Osteoblast (primary cell): ENCODE measurements around the gene SOCS2. TPM values are rescaled to one million over a fixed set of nuclear protein-coding genes. Genes with fewer than 3 reads are reported as not detected.

Experiments
- DNase-seq: peaks from one replicate; pipeline ENCODE4 v3.0.0; 2011; ENCODE audit warnings: low spot score, mixed read lengths; ENCODE audit not compliant: insufficient read length; ENCODE audit errors: missing footprints
- H2AFZ ChIP-seq: 2 replicates; pipeline ENCODE4 v1.6.0; 2011; ENCODE audit warnings: mild to moderate bottlenecking, low read length
- H3K27ac ChIP-seq: 2 replicates; pipeline ENCODE4 v1.5.1; 2011; ENCODE audit warnings: mild to moderate bottlenecking, low read depth, low read length, moderate library complexity
- H3K27me3 ChIP-seq: 2 replicates; pipeline ENCODE4 v1.6.0; 2012; ENCODE audit warnings: mild to moderate bottlenecking, control low read depth, inconsistent platforms, low read length, moderate library complexity; ENCODE audit not compliant: insufficient read depth
- H3K36me3 ChIP-seq: 2 replicates; pipeline ENCODE4 v1.5.1; 2011; ENCODE audit warnings: mild to moderate bottlenecking, low read length, control low read depth, moderate library complexity; ENCODE audit not compliant: insufficient read depth
- H3K4me1 ChIP-seq: 2 replicates; pipeline ENCODE4 v1.5.1; 2011; ENCODE audit warnings: mild to moderate bottlenecking, low read length, control low read depth, moderate library complexity; ENCODE audit not compliant: insufficient read depth
- H3K4me2 ChIP-seq: 2 replicates; pipeline ENCODE4 v1.6.0; 2011; ENCODE audit warnings: mild to moderate bottlenecking, low read length; ENCODE audit not compliant: insufficient read depth
- H3K4me3 ChIP-seq: fragments of 200-600 bp; sonication (generic); 3 replicates; pipeline ENCODE4 v1.5.1; 2012; ENCODE audit warnings: mild to moderate bottlenecking, low read length, inconsistent platforms; ENCODE audit not compliant: insufficient read depth
- H3K79me2 ChIP-seq: 2 replicates; pipeline ENCODE4 v1.6.0; 2012; ENCODE audit warnings: mild to moderate bottlenecking, low read length, control low read depth, inconsistent platforms; ENCODE audit not compliant: insufficient read depth
- H3K9me3 ChIP-seq: 2 replicates; pipeline ENCODE4 v1.5.1; 2011; ENCODE audit warnings: low read depth, low read length, control low read depth
- H4K20me1 ChIP-seq: 2 replicates; pipeline ENCODE4 v1.6.0; 2012; ENCODE audit warnings: mild to moderate bottlenecking, low read length, control low read depth; ENCODE audit not compliant: insufficient read depth
- total RNA-seq: library from RNA; depleted of rRNA; stranded (reverse); fragments of >200 nt; gene quantifications from 2 replicates; pipeline ENCODE4 v1.2.3, GENCODE V29; 2012
- TF ChIP-seq, protein P1 (sequence below): IDR thresholded peaks from 2 replicates; pipeline ENCODE4 v1.5.1; 2011; ENCODE audit warnings: mild to moderate bottlenecking, low read depth, low read length, moderate library complexity; ENCODE audit errors: extremely low read depth

SOCS2 gene
- total RNA-seq, 1 donor: 32.6 TPM

- H4K20me1 ChIP-seq: no peaks in the 10 kb centered on the region
- H2AFZ ChIP-seq: no peak overlapping the region
- no peak for DNase-seq
- no peaks in the 10 kb centered on the region for H3K9me3 ChIP-seq
- no peaks in the 10 kb centered on the region for H3K27me3 ChIP-seq
- no peak overlapping the region for H3K4me3 ChIP-seq
- H3K79me2 ChIP-seq: no peaks in the 10 kb centered on the region
- TF ChIP-seq, protein P1, sequence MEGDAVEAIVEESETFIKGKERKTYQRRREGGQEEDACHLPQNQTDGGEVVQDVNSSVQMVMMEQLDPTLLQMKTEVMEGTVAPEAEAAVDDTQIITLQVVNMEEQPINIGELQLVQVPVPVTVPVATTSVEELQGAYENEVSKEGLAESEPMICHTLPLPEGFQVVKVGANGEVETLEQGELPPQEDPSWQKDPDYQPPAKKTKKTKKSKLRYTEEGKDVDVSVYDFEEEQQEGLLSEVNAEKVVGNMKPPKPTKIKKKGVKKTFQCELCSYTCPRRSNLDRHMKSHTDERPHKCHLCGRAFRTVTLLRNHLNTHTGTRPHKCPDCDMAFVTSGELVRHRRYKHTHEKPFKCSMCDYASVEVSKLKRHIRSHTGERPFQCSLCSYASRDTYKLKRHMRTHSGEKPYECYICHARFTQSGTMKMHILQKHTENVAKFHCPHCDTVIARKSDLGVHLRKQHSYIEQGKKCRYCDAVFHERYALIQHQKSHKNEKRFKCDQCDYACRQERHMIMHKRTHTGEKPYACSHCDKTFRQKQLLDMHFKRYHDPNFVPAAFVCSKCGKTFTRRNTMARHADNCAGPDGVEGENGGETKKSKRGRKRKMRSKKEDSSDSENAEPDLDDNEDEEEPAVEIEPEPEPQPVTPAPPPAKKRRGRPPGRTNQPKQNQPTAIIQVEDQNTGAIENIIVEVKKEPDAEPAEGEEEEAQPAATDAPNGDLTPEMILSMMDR: peak; percentile 7
- no peak overlapping the region for H3K4me2 ChIP-seq
- no peaks in the 10 kb centered on the region for H3K4me1 ChIP-seq
- no peaks in the 10 kb centered on the region for H3K36me3 ChIP-seq
- no peak overlapping the region for H3K27ac ChIP-seq
These were observed 34.7 kb upstream of the SOCS2 start for GRCh38 chr12:93537769-93538168.

DNA sequence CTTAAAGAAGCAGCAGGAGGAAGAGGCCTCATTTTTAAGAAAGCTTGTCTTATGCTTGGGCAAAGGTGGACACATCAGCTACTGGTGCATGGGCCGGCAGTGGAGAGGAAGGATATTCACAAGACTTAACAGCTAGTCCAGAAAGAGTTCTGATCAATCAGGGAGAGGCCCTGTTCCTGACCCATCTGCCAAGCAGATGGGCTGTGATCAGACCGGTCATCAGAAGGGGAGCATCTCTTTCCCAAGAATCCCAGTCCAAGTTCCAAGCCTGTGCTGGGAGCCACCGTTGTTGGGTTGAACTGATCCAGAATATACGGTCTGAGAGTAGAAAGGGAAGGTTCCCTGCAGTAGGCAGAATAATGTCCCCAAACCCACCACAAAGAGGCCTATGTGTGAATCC, 32.7 kb upstream of the SOCS2 start:
- no peaks in the 10 kb centered on the region for H3K9me3 ChIP-seq

DNA sequence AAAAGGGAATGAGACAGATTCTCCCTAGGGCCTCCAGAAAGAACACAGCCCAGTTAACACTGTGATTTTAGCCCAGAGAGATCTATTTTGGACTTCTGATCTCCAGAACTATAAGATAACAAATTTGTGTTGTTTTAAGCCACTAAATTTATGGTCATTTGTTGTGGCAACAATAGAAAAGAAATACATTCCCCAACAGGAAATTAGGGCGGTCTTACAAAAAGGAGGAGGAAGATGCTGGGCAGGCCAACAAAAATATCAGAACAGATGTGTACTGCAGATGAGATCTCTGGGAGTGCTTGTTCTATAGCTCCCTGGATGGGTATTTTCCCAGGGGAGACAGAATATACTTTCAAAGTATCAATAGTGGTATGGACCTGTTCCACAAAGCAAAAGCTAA, 32.0 kb upstream of the SOCS2 start:
- Histone ChIP-seq H3K79me2 (no peaks in the 10 kb centered on the region), H4K20me1 (no peaks in the 10 kb centered on the region), H3K9me3 (no peaks in the 10 kb centered on the region), H3K27me3 (no peaks in the 10 kb centered on the region), H2AFZ (no peak overlapping the region), H3K4me3 (no peak overlapping the region), H3K27ac (no peak overlapping the region), H3K36me3 (no peaks in the 10 kb centered on the region), H3K4me1 (no peaks in the 10 kb centered on the region), H3K4me2 (no peak overlapping the region)
- no peak for DNase-seq
- TF ChIP-seq, protein P1: no peak

More for the DNA sequence above, 32.7 kb upstream of the SOCS2 start:
- no peak for DNase-seq
- Histone ChIP-seq H3K79me2 (no peaks in the 10 kb centered on the region), H3K4me2 (no peak overlapping the region), H3K4me1 (no peaks in the 10 kb centered on the region), H2AFZ (no peak overlapping the region), H4K20me1 (no peaks in the 10 kb centered on the region), H3K4me3 (no peak overlapping the region), H3K27ac (no peak overlapping the region), H3K36me3 (no peaks in the 10 kb centered on the region), H3K27me3 (no peaks in the 10 kb centered on the region)
- TF ChIP-seq, protein P1: no peak

DNA sequence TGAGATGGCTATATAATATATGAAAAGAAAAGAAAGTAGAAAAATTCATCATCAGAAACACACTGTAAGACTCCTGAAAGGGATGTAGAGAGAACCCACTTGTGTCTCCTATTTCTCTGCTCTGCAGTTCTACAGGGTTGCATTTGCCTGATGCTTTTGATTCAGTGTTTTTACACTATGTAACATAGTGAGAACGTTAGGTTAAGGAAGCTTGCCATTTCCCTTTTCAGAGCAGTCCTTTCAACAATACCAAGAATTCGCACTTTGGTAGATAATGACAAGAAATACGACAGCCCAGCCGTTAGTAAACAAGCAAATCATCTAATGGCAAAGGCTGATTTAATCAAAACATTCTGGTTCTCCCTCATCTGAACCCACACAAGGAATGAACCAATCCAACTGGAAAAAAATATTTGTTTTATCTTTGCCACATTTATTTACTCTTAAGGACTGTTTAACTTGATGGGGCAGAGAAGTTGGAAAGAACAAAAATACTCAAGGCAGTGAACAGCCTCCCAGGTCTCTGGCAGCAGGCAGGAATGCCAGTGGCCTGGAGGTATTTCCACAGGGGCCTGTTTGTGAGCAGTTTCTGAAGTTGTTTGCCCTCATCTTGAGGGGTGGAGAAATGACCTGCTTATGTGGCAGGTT, 30.8 kb upstream of the SOCS2 start:
- no peaks in the 10 kb centered on the region for H3K4me1 ChIP-seq
- no peaks in the 10 kb centered on the region for H3K9me3 ChIP-seq
- TF ChIP-seq, protein P1: no peak
- H3K27ac ChIP-seq: no peak overlapping the region
- H3K4me2 ChIP-seq: no peak overlapping the region
- H3K79me2 ChIP-seq: no peaks in the 10 kb centered on the region
- no peaks in the 10 kb centered on the region for H3K36me3 ChIP-seq
- DNase-seq: no peak
- H3K4me3 ChIP-seq: no peak overlapping the region
- no peaks in the 10 kb centered on the region for H4K20me1 ChIP-seq
- no peaks in the 10 kb centered on the region for H3K27me3 ChIP-seq
- H2AFZ ChIP-seq: no peak overlapping the region
